T-helper 17 cell (primary cell): ENCODE data around the gene WNT6. TPM values are rescaled to one million over a fixed set of nuclear protein-coding genes. Genes with fewer than 3 reads are reported as not detected.

ENCODE experiments used
- ATAC-seq: fragments of 150-1000 bp; cut with Tn5 transposase; 2 replicates; pipeline ENCODE4 v1.10.0; 2021; ENCODE audit warnings: mild to moderate bottlenecking, moderate library complexity
- DNase-seq, 3 donors: peaks; one replicate each; pipeline versions ENCODE4 v3.0.0 to v3.0.0-alpha.2; 2020 to 2021
- H3K9me3 ChIP-seq: one replicate; pipeline ENCODE4 v1.7.0; 2013; ENCODE audit warnings: low read length, mild to moderate bottlenecking; ENCODE audit not compliant: control insufficient read depth, poor library complexity, severe bottlenecking
- H3K27ac Mint-ChIP-seq: one replicate; pipeline ENCODE4 v1.8.0; 2022; ENCODE audit warnings: mild to moderate bottlenecking, moderate library complexity, mixed read lengths
- H3K27me3 Mint-ChIP-seq: one replicate; pipeline ENCODE4 v1.8.0; 2022; ENCODE audit warnings: mixed read lengths
- H3K36me3 Mint-ChIP-seq: one replicate; pipeline ENCODE4 v1.8.0; 2022; ENCODE audit warnings: low read depth, mixed read lengths
- H3K4me1 Mint-ChIP-seq: one replicate; pipeline ENCODE4 v1.8.0; 2022; ENCODE audit warnings: mild to moderate bottlenecking, mixed read lengths
- H3K4me3 Mint-ChIP-seq: one replicate; pipeline ENCODE4 v1.8.0; 2022; ENCODE audit warnings: mild to moderate bottlenecking, moderate library complexity, mixed read lengths
- total RNA-seq, 4 donors: library from RNA in 2 of 4; stranded (reverse) in 2 of 4; gene quantifications; one replicate each; pipeline ENCODE4 v1.2.3 and lab custom pipeline; 2022 to 2026

Gene WNT6
- total RNA-seq, 2 donors from 2014 or later, result not detected

GRCh38 chr2:218869064-218869463 is 9.5 kb downstream of the WNT6 start:
- no peaks in the 10 kb centered on the region for H3K9me3 ChIP-seq
- H3K4me1 Mint-ChIP-seq, result peaks cover 18% of the 10 kb centered on the region
- no peak overlapping the region for H3K4me3 Mint-ChIP-seq
- peaks cover 11% of the 10 kb centered on the region for H3K36me3 Mint-ChIP-seq
- peaks cover 73% of the 10 kb centered on the region for H3K27me3 Mint-ChIP-seq
- no peak overlapping the region for H3K27ac Mint-ChIP-seq
- DNase-seq, result no peak
- no peak for ATAC-seq

GRCh38 chr2:218870984-218871344 is 11.4 kb downstream of the WNT6 start:
- Mint-ChIP-seq H3K4me1 (peaks cover 18% of the 10 kb centered on the region), H3K27me3 (peaks cover 70% of the 10 kb centered on the region), H3K27ac (no peak overlapping the region), H3K36me3 (peaks cover 10% of the 10 kb centered on the region), H3K4me3 (peak overlapping the region; percentile 94)
- no peak for ATAC-seq
- DNase-seq, result no peak
- no peaks in the 10 kb centered on the region for H3K9me3 ChIP-seq

- H3K27me3 Mint-ChIP-seq, result peaks cover 67% of the 10 kb centered on the region
- ATAC-seq (peak; percentile 55), DNase-seq (no peak)
- H3K36me3 Mint-ChIP-seq, result peaks cover 12% of the 10 kb centered on the region
- peaks cover 20% of the 10 kb centered on the region for H3K4me1 Mint-ChIP-seq
- H3K4me3 Mint-ChIP-seq, result peak overlapping the region; percentile 94
- peak overlapping the region; percentile 19 for H3K27ac Mint-ChIP-seq
- H3K9me3 ChIP-seq, result no peaks in the 10 kb centered on the region
These were observed 12.0 kb downstream of the WNT6 start for GRCh38 chr2:218871345-218872302.

- no peaks in the 10 kb centered on the region for H3K9me3 ChIP-seq
- peaks cover 25% of the 10 kb centered on the region for H3K4me1 Mint-ChIP-seq
- ATAC-seq (no peak), DNase-seq (no peak)
- H3K27me3 Mint-ChIP-seq, result peaks cover 59% of the 10 kb centered on the region
- H3K36me3 Mint-ChIP-seq, result peaks cover 12% of the 10 kb centered on the region
- no peak overlapping the region for H3K27ac Mint-ChIP-seq
- peak overlapping the region; percentile 94 for H3K4me3 Mint-ChIP-seq
These were observed 13.2 kb downstream of the WNT6 start for GRCh38 chr2:218872645-218873358.

- H3K27me3 Mint-ChIP-seq, result peaks cover 52% of the 10 kb centered on the region
- DNase-seq, result no peak
These were observed 14.0 kb downstream of the WNT6 start for GRCh38 chr2:218873359-218874194.

GRCh38 chr2:218875692-218876246 is 16.2 kb downstream of the WNT6 start:
- DNase-seq, result no peak
- Mint-ChIP-seq H3K36me3 (peaks cover 12% of the 10 kb centered on the region), H3K4me3 (no peak overlapping the region), H3K27ac (no peak overlapping the region), H3K27me3 (peaks cover 40% of the 10 kb centered on the region), H3K4me1 (peaks cover 31% of the 10 kb centered on the region)
- ATAC-seq, result no peak
- no peaks in the 10 kb centered on the region for H3K9me3 ChIP-seq

More at GRCh38 chr2:218873359-218874194, 14.0 kb downstream of the WNT6 start:
- Mint-ChIP-seq H3K27ac (no peak overlapping the region), H3K36me3 (peaks cover 12% of the 10 kb centered on the region), H3K4me1 (peaks cover 25% of the 10 kb centered on the region), H3K4me3 (peak overlapping the region; percentile 94)
- no peaks in the 10 kb centered on the region for H3K9me3 ChIP-seq
- ATAC-seq, result peak; percentile 50

- Mint-ChIP-seq H3K36me3 (peaks cover 11% of the 10 kb centered on the region), H3K4me3 (peak overlapping the region; percentile 33), H3K4me1 (peaks cover 37% of the 10 kb centered on the region), H3K27ac (peak overlapping the region; percentile 72), H3K27me3 (peaks cover 35% of the 10 kb centered on the region)
- no peaks in the 10 kb centered on the region for H3K9me3 ChIP-seq
- ATAC-seq (no peak), DNase-seq (peak; percentile 39 to 74 (median 57))
These were observed 17.1 kb downstream of the WNT6 start for GRCh38 chr2:218876562-218877219.

- DNase-seq, result no peak
- no peaks in the 10 kb centered on the region for H3K9me3 ChIP-seq
- Mint-ChIP-seq H3K36me3 (peaks cover 6% of the 10 kb centered on the region), H3K27ac (no peak overlapping the region), H3K4me1 (peaks cover 36% of the 10 kb centered on the region), H3K4me3 (no peak overlapping the region), H3K27me3 (peaks cover 29% of the 10 kb centered on the region)
- no peak for ATAC-seq
These were observed 17.7 kb downstream of the WNT6 start for GRCh38 chr2:218877331-218877730.

GRCh38 chr2:218877891-218878290 is 18.3 kb downstream of the WNT6 start:
- Mint-ChIP-seq H3K4me1 (peaks cover 41% of the 10 kb centered on the region), H3K36me3 (peaks cover 6% of the 10 kb centered on the region), H3K27me3 (peaks cover 23% of the 10 kb centered on the region), H3K27ac (no peak overlapping the region), H3K4me3 (no peak overlapping the region)
- no peak for ATAC-seq
- no peaks in the 10 kb centered on the region for H3K9me3 ChIP-seq
- no peak for DNase-seq

- Mint-ChIP-seq H3K4me1 (peaks cover 41% of the 10 kb centered on the region), H3K27ac (no peak overlapping the region), H3K36me3 (peaks cover 2% of the 10 kb centered on the region), H3K27me3 (peaks cover 18% of the 10 kb centered on the region), H3K4me3 (peak overlapping the region; percentile 41)
- no peaks in the 10 kb centered on the region for H3K9me3 ChIP-seq
- DNase-seq, result no peak
- no peak for ATAC-seq
These were observed 18.9 kb downstream of the WNT6 start for GRCh38 chr2:218878486-218878885.

GRCh38 chr2:218878926-218879761 is 19.5 kb downstream of the WNT6 start:
- DNase-seq (no peak), ATAC-seq (no peak)
- H3K9me3 ChIP-seq, result no peaks in the 10 kb centered on the region
- peaks cover 43% of the 10 kb centered on the region for H3K4me1 Mint-ChIP-seq
- peaks cover 18% of the 10 kb centered on the region for H3K27me3 Mint-ChIP-seq
- H3K27ac Mint-ChIP-seq, result peak overlapping the region; percentile 94
- peaks cover 2% of the 10 kb centered on the region for H3K36me3 Mint-ChIP-seq
- H3K4me3 Mint-ChIP-seq, result peak overlapping the region; percentile 89

GRCh38 chr2:218879776-218880101 is 20.1 kb downstream of the WNT6 start:
- H3K27me3 Mint-ChIP-seq, result peaks cover 12% of the 10 kb centered on the region
- ATAC-seq (no peak), DNase-seq (no peak)
- H3K4me1 Mint-ChIP-seq, result peaks cover 48% of the 10 kb centered on the region
- H3K27ac Mint-ChIP-seq, result peak overlapping the region; percentile 94
- peak overlapping the region; percentile 89 for H3K4me3 Mint-ChIP-seq
- peaks cover 2% of the 10 kb centered on the region for H3K36me3 Mint-ChIP-seq
- H3K9me3 ChIP-seq, result no peaks in the 10 kb centered on the region
